ENCODE data around the gene TENM4.

The TENM4 gene

DNA sequence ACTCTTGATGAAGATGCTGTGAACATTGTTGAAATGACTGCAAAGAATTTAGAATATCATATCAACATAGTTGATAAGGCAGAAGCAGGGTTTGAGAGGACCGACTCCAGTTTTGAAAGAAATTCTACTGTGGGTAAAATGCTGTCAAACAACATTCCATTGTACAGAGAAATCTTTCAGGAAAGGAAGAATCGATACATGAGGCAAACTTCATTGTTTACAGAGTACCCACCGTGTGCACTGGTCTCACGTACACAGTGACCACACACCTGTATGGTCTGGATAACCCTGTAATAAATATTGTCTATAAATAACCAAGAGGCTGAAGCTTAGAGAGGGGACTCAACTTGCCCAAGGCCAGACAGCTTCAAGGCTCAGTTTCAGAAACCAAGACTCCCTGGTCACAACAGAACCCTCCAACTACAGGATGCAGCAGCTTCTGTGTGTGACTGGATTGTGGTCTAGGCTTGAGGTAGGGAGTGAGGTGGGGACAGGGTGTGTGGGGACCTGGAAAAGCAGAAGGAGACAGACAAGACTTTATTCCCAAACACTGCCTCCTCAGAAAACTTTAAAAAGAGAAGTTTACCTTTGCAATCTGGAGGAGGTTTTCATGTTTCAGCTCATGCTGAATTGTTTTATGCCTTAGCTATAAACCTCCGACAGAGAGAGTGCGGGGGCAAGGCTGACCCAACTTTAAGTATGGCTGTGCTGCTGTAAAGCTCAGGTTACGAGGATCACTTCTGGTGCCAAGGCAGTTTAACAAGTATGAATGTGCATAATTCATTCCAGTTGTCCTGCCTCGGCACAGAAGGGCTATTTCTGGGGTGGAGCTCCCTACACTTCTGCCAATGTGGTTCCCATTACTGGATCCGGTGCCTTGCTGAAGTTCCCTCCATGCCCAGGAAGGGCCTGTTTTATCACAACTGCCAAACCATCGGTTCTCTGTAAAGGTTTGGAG, 493.6 kb downstream of the TENM4 start:
- H2AFZ ChIP-seq (ENCODE audit: low read depth, low read length): no peak overlapping the region
- H3K27ac ChIP-seq (ENCODE audit: low read length): no peak overlapping the region
- H4K20me1 ChIP-seq (ENCODE audit: insufficient read depth, low read length): no peaks in the 10 kb centered on the region
- no peak overlapping the region for H3K9ac ChIP-seq (ENCODE audit: low read depth, low read length)
- DNase-seq (no peak), ATAC-seq (ENCODE audit: insufficient read depth, low read depth) (no peak)
- H3K9me3 ChIP-seq (ENCODE audit: insufficient read depth, low read length, severe bottlenecking): no peaks in the 10 kb centered on the region
- H3K4me1 ChIP-seq (ENCODE audit: insufficient read depth, low read length): no peaks in the 10 kb centered on the region
- H3K4me2 ChIP-seq (ENCODE audit: insufficient read depth, low read length): no peak overlapping the region
- no peak overlapping the region for H3K4me3 ChIP-seq (ENCODE audit: low read depth in 1 of 2, low read length in 2 of 2)
- peaks cover 28% of the 10 kb centered on the region for H3K27me3 ChIP-seq (ENCODE audit: insufficient read depth, low read length, poor library complexity)
- H3K79me2 ChIP-seq (ENCODE audit: insufficient read depth, low read length): no peaks in the 10 kb centered on the region
- TF ChIP-seq, protein P1, sequence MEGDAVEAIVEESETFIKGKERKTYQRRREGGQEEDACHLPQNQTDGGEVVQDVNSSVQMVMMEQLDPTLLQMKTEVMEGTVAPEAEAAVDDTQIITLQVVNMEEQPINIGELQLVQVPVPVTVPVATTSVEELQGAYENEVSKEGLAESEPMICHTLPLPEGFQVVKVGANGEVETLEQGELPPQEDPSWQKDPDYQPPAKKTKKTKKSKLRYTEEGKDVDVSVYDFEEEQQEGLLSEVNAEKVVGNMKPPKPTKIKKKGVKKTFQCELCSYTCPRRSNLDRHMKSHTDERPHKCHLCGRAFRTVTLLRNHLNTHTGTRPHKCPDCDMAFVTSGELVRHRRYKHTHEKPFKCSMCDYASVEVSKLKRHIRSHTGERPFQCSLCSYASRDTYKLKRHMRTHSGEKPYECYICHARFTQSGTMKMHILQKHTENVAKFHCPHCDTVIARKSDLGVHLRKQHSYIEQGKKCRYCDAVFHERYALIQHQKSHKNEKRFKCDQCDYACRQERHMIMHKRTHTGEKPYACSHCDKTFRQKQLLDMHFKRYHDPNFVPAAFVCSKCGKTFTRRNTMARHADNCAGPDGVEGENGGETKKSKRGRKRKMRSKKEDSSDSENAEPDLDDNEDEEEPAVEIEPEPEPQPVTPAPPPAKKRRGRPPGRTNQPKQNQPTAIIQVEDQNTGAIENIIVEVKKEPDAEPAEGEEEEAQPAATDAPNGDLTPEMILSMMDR (IDR thresholded peaks at IDR 0.05; ENCODE audit: borderline replicate concordance, extremely low read depth, low read length, poor library complexity, severe bottlenecking): no peak
- TF ChIP-seq EZH2 (IDR thresholded peaks at IDR 0.05; ENCODE audit: borderline replicate concordance, low read depth, low read length, severe bottlenecking): no peak
- H3K36me3 ChIP-seq (ENCODE audit: insufficient read depth, low read length): no peaks in the 10 kb centered on the region

DNA sequence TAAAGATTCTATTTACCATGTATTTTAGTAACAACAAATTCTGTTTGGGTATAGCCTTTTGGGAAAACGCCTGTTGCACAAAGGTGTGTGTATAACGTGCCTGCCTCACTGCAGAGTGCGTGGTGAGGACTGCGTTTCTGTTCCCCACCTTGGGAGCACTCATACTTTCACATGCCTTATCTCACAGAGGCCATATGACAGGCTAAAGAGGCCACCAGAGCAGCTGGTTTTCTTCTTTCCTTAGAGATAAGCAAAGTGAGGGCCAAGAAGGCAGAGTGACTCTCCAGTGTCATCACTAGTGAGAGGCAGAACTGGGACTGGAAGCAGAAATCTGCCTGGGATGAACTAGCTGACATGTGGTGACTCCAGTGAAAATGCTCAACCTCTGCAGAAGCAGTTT, 497.0 kb downstream of the TENM4 start:
- no peak for DNase-seq
- Histone ChIP-seq H3K79me2 (ENCODE audit: insufficient read depth, low read length) (no peaks in the 10 kb centered on the region), H3K36me3 (ENCODE audit: insufficient read depth, low read length) (no peaks in the 10 kb centered on the region), H2AFZ (ENCODE audit: low read depth, low read length) (no peak overlapping the region), H3K9me3 (ENCODE audit: insufficient read depth, low read length, severe bottlenecking) (no peaks in the 10 kb centered on the region), H3K4me3 (ENCODE audit: low read depth in 1 of 2, low read length in 2 of 2) (no peak overlapping the region), H3K4me2 (ENCODE audit: insufficient read depth, low read length) (no peak overlapping the region), H4K20me1 (ENCODE audit: insufficient read depth, low read length) (no peaks in the 10 kb centered on the region), H3K9ac (ENCODE audit: low read depth, low read length) (no peak overlapping the region), H3K27me3 (ENCODE audit: insufficient read depth, low read length, poor library complexity) (peaks cover 3% of the 10 kb centered on the region), H3K27ac (ENCODE audit: low read length) (no peak overlapping the region), H3K4me1 (ENCODE audit: insufficient read depth, low read length) (no peaks in the 10 kb centered on the region)
- TF ChIP-seq EZH2 (IDR thresholded peaks at IDR 0.05; ENCODE audit: borderline replicate concordance, low read depth, low read length, severe bottlenecking): no peak
- TF ChIP-seq, protein P1 (IDR thresholded peaks at IDR 0.05; ENCODE audit: borderline replicate concordance, extremely low read depth, low read length, poor library complexity, severe bottlenecking): no peak
- ATAC-seq (ENCODE audit: insufficient read depth, low read depth): no peak

DNA sequence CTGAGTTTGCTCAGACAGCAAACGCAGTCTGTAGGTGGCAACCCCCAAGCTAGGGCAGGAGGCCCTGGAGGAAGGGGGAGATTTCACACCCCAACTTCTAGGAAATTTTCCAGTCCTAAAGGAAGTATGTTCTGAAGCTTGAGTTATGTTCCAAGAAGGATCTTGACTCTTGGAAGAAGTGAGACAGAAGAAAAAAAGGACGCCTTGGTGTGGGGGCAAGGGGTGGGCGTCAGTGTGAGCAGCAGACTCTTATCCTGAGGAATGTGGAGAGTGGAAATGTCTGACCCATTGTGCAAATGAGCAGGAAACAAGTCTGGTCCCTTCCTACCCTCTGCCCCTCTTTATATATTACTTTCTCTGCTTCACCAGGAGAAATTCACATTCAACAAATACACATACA, 497.7 kb downstream of the TENM4 start:
- Histone ChIP-seq H3K4me2 (ENCODE audit: insufficient read depth, low read length) (no peak overlapping the region), H4K20me1 (ENCODE audit: insufficient read depth, low read length) (no peaks in the 10 kb centered on the region), H3K4me1 (ENCODE audit: insufficient read depth, low read length) (no peaks in the 10 kb centered on the region), H3K27me3 (ENCODE audit: insufficient read depth, low read length, poor library complexity) (peaks cover 3% of the 10 kb centered on the region), H3K9ac (ENCODE audit: low read depth, low read length) (no peak overlapping the region), H2AFZ (ENCODE audit: low read depth, low read length) (no peak overlapping the region), H3K9me3 (ENCODE audit: insufficient read depth, low read length, severe bottlenecking) (no peaks in the 10 kb centered on the region), H3K36me3 (ENCODE audit: insufficient read depth, low read length) (no peaks in the 10 kb centered on the region), H3K27ac (ENCODE audit: low read length) (no peak overlapping the region), H3K79me2 (ENCODE audit: insufficient read depth, low read length) (no peaks in the 10 kb centered on the region), H3K4me3 (ENCODE audit: low read depth in 1 of 2, low read length in 2 of 2) (no peak overlapping the region)
- TF ChIP-seq, protein P1 (IDR thresholded peaks at IDR 0.05; ENCODE audit: borderline replicate concordance, extremely low read depth, low read length, poor library complexity, severe bottlenecking): no peak
- no peak for TF ChIP-seq EZH2 (IDR thresholded peaks at IDR 0.05; ENCODE audit: borderline replicate concordance, low read depth, low read length, severe bottlenecking)
- DNase-seq (no peak), ATAC-seq (ENCODE audit: insufficient read depth, low read depth) (no peak)

All from DND-41 (cell line).